Central memory CD8-positive, alpha-beta T cell (primary cell): ENCODE results near the gene TLK2.
A peak's percentile ranks its signal among the peaks of the same experiment; 100 is the strongest.
"Not testable (repeated sequence)": the region's sequence is repeated elsewhere in the genome, so short reads cannot be mapped to it uniquely, and the experiment has no call there.

Experiments used
- ATAC-seq: fragments of 150-1000 bp; cut with Tn5 transposase; replicated peaks from 2 replicates; pipeline ENCODE4 v1.10.0; 2022; ENCODE audit warnings: mild to moderate bottlenecking, moderate FRiP score, moderate number of reproducible peaks; ENCODE audit not compliant: poor library complexity, severe bottlenecking; ENCODE audit errors: extremely low read depth
- DNase-seq, 2 donors: peaks; one replicate each; pipeline ENCODE4 v3.0.0; 2021; ENCODE audit warnings: low spot score in 2 of 2
- H3K27ac Mint-ChIP-seq: one replicate; pipeline ENCODE4 v1.8.0; 2022; ENCODE audit warnings: low read depth, mild to moderate bottlenecking, moderate library complexity, mixed read lengths
- H3K27me3 Mint-ChIP-seq: one replicate; pipeline ENCODE4 v1.8.0; 2022; ENCODE audit warnings: mixed read lengths
- H3K36me3 Mint-ChIP-seq: one replicate; pipeline ENCODE4 v1.8.0; 2022; ENCODE audit warnings: mild to moderate bottlenecking, moderate library complexity, mixed read lengths; ENCODE audit not compliant: insufficient read depth
- H3K4me1 Mint-ChIP-seq: one replicate; pipeline ENCODE4 v1.8.0; 2022; ENCODE audit warnings: mixed read lengths
- H3K4me3 Mint-ChIP-seq: one replicate; pipeline ENCODE4 v1.8.0; 2022; ENCODE audit warnings: mild to moderate bottlenecking, moderate library complexity, mixed read lengths
- H3K9me3 Mint-ChIP-seq: one replicate; pipeline ENCODE4 v1.8.0; 2022; ENCODE audit warnings: mixed read lengths

Gene TLK2

GRCh38 chr17:62478424-62478879 is at the start of gene TLK2:
TSS of gene TLK2 (plus strand) at chr17:62478825. CDS start at chr17:62481126, 2,301 bp downstream.
- DNase-seq = no peak
- H3K36me3 Mint-ChIP-seq = peaks cover 26% of the 10 kb centered on the region
- peak; percentile 81 for ATAC-seq
- peak within 1 kb of the TSS; percentile 93 for H3K27ac Mint-ChIP-seq
- H3K4me3 Mint-ChIP-seq = peak within 1 kb of the TSS; percentile 84
- H3K9me3 Mint-ChIP-seq = no peaks in the 10 kb centered on the region
- peaks cover 37% of the 10 kb centered on the region for H3K4me1 Mint-ChIP-seq
- no peaks in the 10 kb centered on the region for H3K27me3 Mint-ChIP-seq

GRCh38 chr17:62435251-62435650 is 43.4 kb upstream of the TLK2 start:
- H3K36me3 Mint-ChIP-seq = peaks cover 37% of the 10 kb centered on the region
- H3K4me1 Mint-ChIP-seq = not testable (repeated sequence)

GRCh38 chr17:62441181-62441580 is 37.4 kb upstream of the TLK2 start:
- DNase-seq, H3K4me1 Mint-ChIP-seq, H3K9me3 Mint-ChIP-seq, ATAC-seq, H3K4me3 Mint-ChIP-seq, H3K27me3 Mint-ChIP-seq, H3K27ac Mint-ChIP-seq: not testable (repeated sequence)
- H3K36me3 Mint-ChIP-seq = peaks cover 38% of the 10 kb centered on the region

More at GRCh38 chr17:62435251-62435650, 43.4 kb upstream of the TLK2 start:
- not testable (repeated sequence) for H3K4me3 Mint-ChIP-seq, ATAC-seq, H3K9me3 Mint-ChIP-seq, H3K27me3 Mint-ChIP-seq, H3K27ac Mint-ChIP-seq, DNase-seq

- Mint-ChIP-seq H3K27me3 (no peaks in the 10 kb centered on the region), H3K27ac (no peak overlapping the region), H3K4me3 (no peak overlapping the region), H3K36me3 (peaks cover 40% of the 10 kb centered on the region), H3K9me3 (no peaks in the 10 kb centered on the region), H3K4me1 (no peaks in the 10 kb centered on the region)
- DNase-seq (no peak), ATAC-seq (no peak)
These were observed 34.6 kb upstream of the TLK2 start for GRCh38 chr17:62444063-62444462.

- not testable (repeated sequence) for H3K9me3 Mint-ChIP-seq
- peaks cover 45% of the 10 kb centered on the region for H3K36me3 Mint-ChIP-seq
These were observed 32.8 kb upstream of the TLK2 start for GRCh38 chr17:62445791-62446190.

GRCh38 chr17:62452195-62452594 is 26.4 kb upstream of the TLK2 start:
- not testable (repeated sequence) for DNase-seq, H3K9me3 Mint-ChIP-seq
- peaks cover 22% of the 10 kb centered on the region for H3K36me3 Mint-ChIP-seq

More at GRCh38 chr17:62445791-62446190, 32.8 kb upstream of the TLK2 start:
- not testable (repeated sequence) for H3K4me1 Mint-ChIP-seq, H3K27ac Mint-ChIP-seq, H3K27me3 Mint-ChIP-seq, H3K4me3 Mint-ChIP-seq, DNase-seq, ATAC-seq

GRCh38 chr17:62453041-62453440 is 25.6 kb upstream of the TLK2 start:
- ATAC-seq, H3K27me3 Mint-ChIP-seq, DNase-seq, H3K4me3 Mint-ChIP-seq, H3K9me3 Mint-ChIP-seq: not testable (repeated sequence)
- Mint-ChIP-seq H3K27ac (peak overlapping the region; percentile 17), H3K4me1 (peaks cover 13% of the 10 kb centered on the region), H3K36me3 (peaks cover 16% of the 10 kb centered on the region)

More at GRCh38 chr17:62452195-62452594, 26.4 kb upstream of the TLK2 start:
- peaks cover 13% of the 10 kb centered on the region for H3K4me1 Mint-ChIP-seq
- not testable (repeated sequence) for H3K4me3 Mint-ChIP-seq, ATAC-seq, H3K27me3 Mint-ChIP-seq, H3K27ac Mint-ChIP-seq

GRCh38 chr17:62453656-62454055 is 25.0 kb upstream of the TLK2 start:
- Mint-ChIP-seq H3K36me3 (peaks cover 12% of the 10 kb centered on the region), H3K4me1 (peaks cover 13% of the 10 kb centered on the region), H3K4me3 (peak overlapping the region; percentile 61), H3K27ac (peak overlapping the region; percentile 17)
- not testable (repeated sequence) for H3K27me3 Mint-ChIP-seq, H3K9me3 Mint-ChIP-seq, DNase-seq
- peak; percentile 91 for ATAC-seq

- Mint-ChIP-seq H3K36me3 (peaks cover 11% of the 10 kb centered on the region), H3K27ac (peak overlapping the region; percentile 17), H3K4me1 (peaks cover 13% of the 10 kb centered on the region), H3K4me3 (peak overlapping the region; percentile 61)
- not testable (repeated sequence) for ATAC-seq, H3K9me3 Mint-ChIP-seq, DNase-seq, H3K27me3 Mint-ChIP-seq
These were observed 24.5 kb upstream of the TLK2 start for GRCh38 chr17:62454111-62454510.

GRCh38 chr17:62456016-62456415 is 22.6 kb upstream of the TLK2 start:
- H3K27me3 Mint-ChIP-seq = peaks cover 9% of the 10 kb centered on the region
- ATAC-seq (no peak), DNase-seq (no peak)
- no peak overlapping the region for H3K4me3 Mint-ChIP-seq
- peaks cover 2% of the 10 kb centered on the region for H3K36me3 Mint-ChIP-seq
- H3K4me1 Mint-ChIP-seq = peaks cover 13% of the 10 kb centered on the region
- H3K9me3 Mint-ChIP-seq = no peaks in the 10 kb centered on the region
- H3K27ac Mint-ChIP-seq = no peak overlapping the region

- not testable (repeated sequence) for ATAC-seq, H3K4me3 Mint-ChIP-seq, H3K9me3 Mint-ChIP-seq, H3K36me3 Mint-ChIP-seq, H3K27ac Mint-ChIP-seq, DNase-seq, H3K4me1 Mint-ChIP-seq
- H3K27me3 Mint-ChIP-seq = peaks cover 11% of the 10 kb centered on the region
These were observed 20.1 kb upstream of the TLK2 start for GRCh38 chr17:62458483-62458882.

- not testable (repeated sequence) for H3K27ac Mint-ChIP-seq, H3K9me3 Mint-ChIP-seq, DNase-seq, H3K4me3 Mint-ChIP-seq, H3K4me1 Mint-ChIP-seq, ATAC-seq, H3K36me3 Mint-ChIP-seq
- peaks cover 11% of the 10 kb centered on the region for H3K27me3 Mint-ChIP-seq
These were observed 14.2 kb upstream of the TLK2 start for GRCh38 chr17:62464422-62464821.

GRCh38 chr17:62465271-62465670 is 13.4 kb upstream of the TLK2 start:
- peaks cover 10% of the 10 kb centered on the region for H3K27me3 Mint-ChIP-seq
- H3K36me3 Mint-ChIP-seq, H3K4me1 Mint-ChIP-seq, H3K27ac Mint-ChIP-seq, H3K9me3 Mint-ChIP-seq, DNase-seq, ATAC-seq, H3K4me3 Mint-ChIP-seq: not testable (repeated sequence)
